Measurements from ENCODE around the gene MYL10. TPM values are rescaled to one million over a fixed set of nuclear protein-coding genes. Genes with fewer than 3 reads are reported as not detected.
A peak's percentile ranks its signal among the peaks of the same experiment; 100 is the strongest.

The MYL10 gene
- total and polyA plus RNA-seq, 4 experiments from 2014 or later = not detected

GRCh38 chr7:101589976-101590662 lies 39.0 kb downstream of the MYL10 start:
- Mint-ChIP-seq H3K36me3 (no peaks in the 10 kb centered on the region), H3K27me3 (peaks cover 3 to 4% of the 10 kb centered on the region in 2 donors), H3K4me1 (no peaks in the 10 kb centered on the region), H3K9me3 (no peaks in the 10 kb centered on the region), H3K27ac (no peak overlapping the region), H3K4me3 (no peak overlapping the region)
- no peak for DNase-seq
- Histone ChIP-seq H3K27me3 (ENCODE audit: insufficient read depth, low read length) (no peaks in the 10 kb centered on the region), H3K4me3 (ENCODE audit: low read length in 2 of 2) (no peak overlapping the region), H3K9me3 (ENCODE audit: control insufficient read depth in 1 of 2, low read length in 2 of 2) (no peaks in the 10 kb centered on the region), H3K36me3 (ENCODE audit: insufficient read depth, low read length) (no peaks in the 10 kb centered on the region), H3K4me1 (ENCODE audit: insufficient read depth, low read length) (no peaks in the 10 kb centered on the region), H3K27ac (ENCODE audit: low read depth, low read length) (no peak overlapping the region)
- intact Hi-C loops (cut with micrococcal nuclease) = no loop called here
- ChIA-PET CTCF (ENCODE audit: partially characterized antibody) (interaction anchor here (0.6 kb wide), 1 partner anchor 183 kb away, joined by 3 read pairs; no protein-coding TSS in a partner anchor), POLR2A (ENCODE audit: partially characterized antibody) (no interaction called here)

GRCh38 chr7:101589052-101589451 lies 40.0 kb downstream of the MYL10 start:
- intact Hi-C loops (cut with micrococcal nuclease) = no loop called here
- ChIA-PET CTCF (ENCODE audit: partially characterized antibody) (interaction anchor here (0.6 kb wide), 1 partner anchor 185 kb away, joined by 3 read pairs; no protein-coding TSS in a partner anchor), POLR2A (ENCODE audit: partially characterized antibody) (no interaction called here)
- no peaks in the 10 kb centered on the region for H3K4me1 ChIP-seq (ENCODE audit: insufficient read depth, low read length)
- H3K27ac ChIP-seq (ENCODE audit: low read depth, low read length) = no peak overlapping the region
- no peak for DNase-seq
- no peaks in the 10 kb centered on the region for H3K27me3 ChIP-seq (ENCODE audit: insufficient read depth, low read length)
- no peak overlapping the region for H3K4me3 ChIP-seq (ENCODE audit: low read length in 2 of 2)
- no peaks in the 10 kb centered on the region for H3K27me3 Mint-ChIP-seq
- no peaks in the 10 kb centered on the region for H3K36me3 ChIP-seq (ENCODE audit: insufficient read depth, low read length)
- no peaks in the 10 kb centered on the region for H3K36me3 Mint-ChIP-seq
- H3K4me1 Mint-ChIP-seq = no peaks in the 10 kb centered on the region
- H3K9me3 Mint-ChIP-seq = no peaks in the 10 kb centered on the region
- no peaks in the 10 kb centered on the region for H3K9me3 ChIP-seq (ENCODE audit: control insufficient read depth in 1 of 2, low read length in 2 of 2)
- no peak overlapping the region for H3K4me3 Mint-ChIP-seq
- no peak overlapping the region for H3K27ac Mint-ChIP-seq

- no peak overlapping the region for H3K4me3 ChIP-seq (ENCODE audit: low read length in 2 of 2)
- peaks cover under 1 to 3% of the 10 kb centered on the region in 2 donors for H3K27me3 Mint-ChIP-seq
- no peaks in the 10 kb centered on the region for H3K4me1 ChIP-seq (ENCODE audit: insufficient read depth, low read length)
- intact Hi-C loops (cut with micrococcal nuclease) = no loop called here
- H3K27ac ChIP-seq (ENCODE audit: low read depth, low read length) = no peak overlapping the region
- no peaks in the 10 kb centered on the region for H3K27me3 ChIP-seq (ENCODE audit: insufficient read depth, low read length)
- H3K9me3 Mint-ChIP-seq = no peaks in the 10 kb centered on the region
- H3K36me3 ChIP-seq (ENCODE audit: insufficient read depth, low read length) = no peaks in the 10 kb centered on the region
- ChIA-PET POLR2A (ENCODE audit: partially characterized antibody) (no interaction called here), CTCF (ENCODE audit: partially characterized antibody) (interaction anchor here (0.6 kb wide), 1 partner anchor 415 kb away, joined by 3 read pairs; no protein-coding TSS in a partner anchor)
- no peaks in the 10 kb centered on the region for H3K36me3 Mint-ChIP-seq
- no peaks in the 10 kb centered on the region for H3K4me1 Mint-ChIP-seq
- H3K9me3 ChIP-seq (ENCODE audit: control insufficient read depth in 1 of 2, low read length in 2 of 2) = no peaks in the 10 kb centered on the region
- H3K27ac Mint-ChIP-seq = peak overlapping the region in 1 of 7 donors; percentile 2
- H3K4me3 Mint-ChIP-seq = no peak overlapping the region
- no peak for DNase-seq
Observed at GRCh38 chr7:101588131-101588935, 40.8 kb downstream of the MYL10 start.

- no peak overlapping the region for H3K4me3 Mint-ChIP-seq
- peaks cover 3 to 6% of the 10 kb centered on the region in 2 donors for H3K27me3 Mint-ChIP-seq
- Histone ChIP-seq H3K4me3 (ENCODE audit: low read length in 2 of 2) (no peak overlapping the region), H3K9me3 (ENCODE audit: control insufficient read depth in 1 of 2, low read length in 2 of 2) (no peaks in the 10 kb centered on the region), H3K27ac (ENCODE audit: low read depth, low read length) (no peak overlapping the region), H3K27me3 (ENCODE audit: insufficient read depth, low read length) (no peaks in the 10 kb centered on the region), H3K36me3 (ENCODE audit: insufficient read depth, low read length) (no peaks in the 10 kb centered on the region), H3K4me1 (ENCODE audit: insufficient read depth, low read length) (no peaks in the 10 kb centered on the region)
- H3K4me1 Mint-ChIP-seq = no peaks in the 10 kb centered on the region
- H3K27ac Mint-ChIP-seq = no peak overlapping the region
- H3K9me3 Mint-ChIP-seq = no peaks in the 10 kb centered on the region
- POLR2A ChIA-PET (ENCODE audit: partially characterized antibody) = no interaction called here
- DNase-seq = no peak
- no peaks in the 10 kb centered on the region for H3K36me3 Mint-ChIP-seq
- CTCF ChIA-PET (ENCODE audit: partially characterized antibody) = no interaction called here
- intact Hi-C loops (cut with micrococcal nuclease) = no loop called here
Observed at GRCh38 chr7:101586906-101587677, 42.0 kb downstream of the MYL10 start.

- Mint-ChIP-seq H3K4me1 (no peaks in the 10 kb centered on the region), H3K36me3 (no peaks in the 10 kb centered on the region), H3K4me3 (no peak overlapping the region), H3K27ac (no peak overlapping the region), H3K27me3 (peaks cover 3 to 6% of the 10 kb centered on the region in 2 donors), H3K9me3 (no peaks in the 10 kb centered on the region)
- Histone ChIP-seq H3K9me3 (ENCODE audit: control insufficient read depth in 1 of 2, low read length in 2 of 2) (no peaks in the 10 kb centered on the region), H3K27me3 (ENCODE audit: insufficient read depth, low read length) (no peaks in the 10 kb centered on the region), H3K36me3 (ENCODE audit: insufficient read depth, low read length) (no peaks in the 10 kb centered on the region), H3K4me3 (ENCODE audit: low read length in 2 of 2) (no peak overlapping the region), H3K4me1 (ENCODE audit: insufficient read depth, low read length) (no peaks in the 10 kb centered on the region), H3K27ac (ENCODE audit: low read depth, low read length) (no peak overlapping the region)
- no peak for DNase-seq
- CTCF ChIA-PET (ENCODE audit: partially characterized antibody) = interaction anchor here (0.7 kb wide), 1 partner anchor 18 kb away, joined by 3 read pairs; no protein-coding TSS in a partner anchor
- intact Hi-C loops (cut with micrococcal nuclease) = no loop called here
- POLR2A ChIA-PET (ENCODE audit: partially characterized antibody) = no interaction called here
Observed at GRCh38 chr7:101586078-101586905, 42.8 kb downstream of the MYL10 start.

- no peak overlapping the region for H3K27ac ChIP-seq (ENCODE audit: low read depth, low read length)
- CTCF ChIA-PET (ENCODE audit: partially characterized antibody) = interaction anchor here (1.3 kb wide), 1 partner anchor 40 kb away, joined by 3 read pairs; no protein-coding TSS in a partner anchor
- DNase-seq = no peak
- H3K36me3 Mint-ChIP-seq = peaks cover 0 to 4% of the 10 kb centered on the region in 2 donors
- H3K27me3 Mint-ChIP-seq = peaks cover 3 to 16% of the 10 kb centered on the region in 2 donors
- no peaks in the 10 kb centered on the region for H3K9me3 ChIP-seq (ENCODE audit: control insufficient read depth in 1 of 2, low read length in 2 of 2)
- intact Hi-C loops (cut with micrococcal nuclease) = no loop called here
- H3K4me3 ChIP-seq (ENCODE audit: low read length in 2 of 2) = no peak overlapping the region
- H3K9me3 Mint-ChIP-seq = peaks cover 0 to 6% (median 0%) of the 10 kb centered on the region in 8 donors
- no peak overlapping the region for H3K4me3 Mint-ChIP-seq
- no peaks in the 10 kb centered on the region for H3K4me1 ChIP-seq (ENCODE audit: insufficient read depth, low read length)
- H3K36me3 ChIP-seq (ENCODE audit: insufficient read depth, low read length) = no peaks in the 10 kb centered on the region
- POLR2A ChIA-PET (ENCODE audit: partially characterized antibody) = no interaction called here
- H3K27ac Mint-ChIP-seq = no peak overlapping the region
- H3K27me3 ChIP-seq (ENCODE audit: insufficient read depth, low read length) = no peaks in the 10 kb centered on the region
- no peaks in the 10 kb centered on the region for H3K4me1 Mint-ChIP-seq
Observed at GRCh38 chr7:101582971-101583370, 46.1 kb downstream of the MYL10 start.
